Fibroblast of lung (primary cell): ENCODE results near the gene AGAP1.

Experiments
- EZH2 ChIP-seq: IDR thresholded peaks from 2 replicates; pipeline ENCODE4 v1.5.1; 2012; ENCODE audit warnings: low read length, control low read depth, mild to moderate bottlenecking; ENCODE audit errors: missing control alignments
- TF ChIP-seq, protein P1 (sequence below), 2 donors: IDR thresholded peaks in 1 of 2; conservative IDR thresholded peaks in 1 of 2; 1 replicate in 1 of 2; 2 replicates in 1 of 2; pipeline ENCODE4 v1.5.1; 2011 to 2012; ENCODE audit warnings: low read length in 2 of 2, control low read depth in 1 of 2, inconsistent platforms in 1 of 2, low read depth in 1 of 2, mild to moderate bottlenecking in 1 of 2

DNA sequence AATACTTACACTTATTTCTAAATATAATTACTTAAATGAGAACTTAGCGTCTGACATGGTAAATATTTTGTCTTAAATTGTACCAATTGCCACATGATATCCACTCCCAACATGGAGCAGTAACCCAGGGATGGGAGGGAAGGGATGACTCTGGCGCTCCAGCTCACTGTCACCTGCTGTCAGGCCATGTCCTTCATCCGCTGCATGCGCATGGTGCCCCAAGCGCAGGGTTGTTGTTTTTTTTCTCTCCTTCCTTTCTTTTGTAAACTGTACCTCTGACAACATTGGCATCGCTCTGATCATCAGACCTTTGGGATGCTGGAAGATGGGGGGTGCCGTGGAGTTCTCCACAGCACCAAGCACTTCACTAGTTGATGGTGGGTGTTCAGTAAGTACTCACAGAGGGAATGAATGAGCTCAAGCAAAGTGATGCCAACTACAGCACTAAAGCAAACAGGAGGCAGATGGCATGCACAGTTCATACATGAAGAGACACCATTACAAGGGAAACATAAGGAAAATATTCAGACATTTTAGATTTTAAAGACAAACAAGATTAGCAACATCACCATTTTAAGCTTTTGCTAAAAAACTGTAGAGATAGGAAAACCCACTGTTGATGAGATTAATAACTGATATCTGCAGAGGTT lies 426.5 kb downstream of the AGAP1 start:
- TF ChIP-seq, protein P1, sequence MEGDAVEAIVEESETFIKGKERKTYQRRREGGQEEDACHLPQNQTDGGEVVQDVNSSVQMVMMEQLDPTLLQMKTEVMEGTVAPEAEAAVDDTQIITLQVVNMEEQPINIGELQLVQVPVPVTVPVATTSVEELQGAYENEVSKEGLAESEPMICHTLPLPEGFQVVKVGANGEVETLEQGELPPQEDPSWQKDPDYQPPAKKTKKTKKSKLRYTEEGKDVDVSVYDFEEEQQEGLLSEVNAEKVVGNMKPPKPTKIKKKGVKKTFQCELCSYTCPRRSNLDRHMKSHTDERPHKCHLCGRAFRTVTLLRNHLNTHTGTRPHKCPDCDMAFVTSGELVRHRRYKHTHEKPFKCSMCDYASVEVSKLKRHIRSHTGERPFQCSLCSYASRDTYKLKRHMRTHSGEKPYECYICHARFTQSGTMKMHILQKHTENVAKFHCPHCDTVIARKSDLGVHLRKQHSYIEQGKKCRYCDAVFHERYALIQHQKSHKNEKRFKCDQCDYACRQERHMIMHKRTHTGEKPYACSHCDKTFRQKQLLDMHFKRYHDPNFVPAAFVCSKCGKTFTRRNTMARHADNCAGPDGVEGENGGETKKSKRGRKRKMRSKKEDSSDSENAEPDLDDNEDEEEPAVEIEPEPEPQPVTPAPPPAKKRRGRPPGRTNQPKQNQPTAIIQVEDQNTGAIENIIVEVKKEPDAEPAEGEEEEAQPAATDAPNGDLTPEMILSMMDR (conservative IDR thresholded peaks at IDR 0.05 in 1 of 2, IDR thresholded peaks at IDR 0.05 in 1 of 2; ENCODE audit: low read depth in 1 of 2, low read length in 2 of 2), result no peak
- no peak for TF ChIP-seq EZH2
